Motor neuron (in vitro differentiated cells): Measurements from ENCODE around the gene ISOC1. TPM values are rescaled to one million over a fixed set of nuclear protein-coding genes. Genes with fewer than 3 reads are reported as not detected.

ENCODE experiments used
- ATAC-seq, 8 experiments: fragments of 200-7000 bp; cut with Tn5 transposase; replicated peaks in 6 of 8; 2 replicates each; pipeline ENCODE4 v1.8.0; 2021; ENCODE audit warnings: mild to moderate bottlenecking in 8 of 8, moderate library complexity in 8 of 8
- H3K27ac ChIP-seq, 2 donors: fragments of 250-450 bp; sonication (Bioruptor Pico); 2 replicates each; pipeline ENCODE4 v1.9.0; 2021; ENCODE audit warnings: antibody characterized with exemption in 2 of 2, mild to moderate bottlenecking in 2 of 2, moderate library complexity in 1 of 2
- H3K4me1 ChIP-seq, 2 donors: fragments of 250-450 bp; sonication (Bioruptor Pico); replicated peaks in 1 of 2; 2 replicates each; pipeline ENCODE4 v1.6.1; 2021; ENCODE audit warnings: antibody characterized with exemption in 2 of 2, mild to moderate bottlenecking in 2 of 2, moderate library complexity in 1 of 2
- H3K4me3 ChIP-seq, 5 donors: fragments of 250-450 bp; sonication (Bioruptor Pico); 2 replicates each; pipeline ENCODE4 v1.9.0; 2021; ENCODE audit warnings: antibody characterized with exemption in 5 of 5, mild to moderate bottlenecking in 5 of 5, moderate library complexity in 4 of 5
- WGBS, 10 experiments: fragments of 450-650 bp; shearing (Covaris generic); methylation state at CpG; one replicate each; pipeline ENCODE4 v1.0.0; 2022; 5-methylcytosine and 5-hydroxymethylcytosine counted together
- in situ Hi-C, 9 experiments: fragments of 400-800 bp; cut with MboI; loops; one replicate each; pipeline ENCODE4 v1.15.0; 2021; ENCODE audit warnings: low sequenced_read_pairs in 9 of 9, low pct_unique_long_range_greater_than_20kb in 2 of 9; ENCODE audit not compliant: unreplicated experiment in 9 of 9
- total RNA-seq, 8 experiments: library from RNA; unstranded; fragments of 300-600 nt; gene quantifications; 2 replicates each; pipeline versions ENCODE4 v1.2.3 to v1.2.4, GENCODE V29; 2022

Gene ISOC1
- 10 to 100 TPM; 16.2 to 90.3 (median 22.3) TPM for total RNA-seq

DNA sequence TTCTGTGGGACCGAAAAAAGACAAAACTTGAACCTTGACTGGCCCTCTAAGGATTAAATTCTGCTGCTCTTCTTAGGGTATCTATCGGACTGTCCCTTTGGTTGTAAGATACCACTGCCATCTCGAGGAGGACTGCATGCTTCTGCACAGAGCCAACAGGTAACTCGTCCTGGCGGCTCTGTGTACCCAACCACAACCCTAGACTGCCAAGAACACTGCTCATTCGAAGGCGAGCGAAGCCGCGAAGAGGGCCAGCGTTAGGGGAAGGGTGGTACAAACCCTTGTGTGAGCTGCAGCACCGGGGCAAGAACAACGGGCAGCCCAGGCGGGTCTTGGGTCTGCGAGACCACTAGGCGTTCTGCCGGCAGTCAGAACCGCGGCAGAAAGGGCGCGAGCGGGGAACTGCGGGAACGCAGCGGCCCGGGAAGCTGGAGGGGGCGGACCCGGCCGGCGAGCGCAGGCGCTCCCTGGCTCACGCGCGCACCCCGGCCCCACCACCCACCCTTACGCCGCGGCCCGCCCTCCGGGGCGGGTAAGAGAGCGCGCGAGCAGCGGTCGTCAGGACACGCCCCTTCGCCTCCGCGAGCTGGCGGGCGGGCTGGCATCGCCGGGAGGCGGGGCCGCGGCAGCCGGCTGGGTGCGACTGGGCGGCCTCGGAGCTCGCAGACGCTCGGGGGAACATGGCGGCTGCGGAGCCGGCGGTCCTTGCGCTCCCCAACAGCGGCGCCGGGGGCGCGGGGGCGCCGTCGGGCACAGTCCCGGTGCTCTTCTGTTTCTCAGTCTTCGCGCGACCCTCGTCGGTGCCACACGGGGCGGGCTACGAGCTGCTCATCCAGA lies at the start of gene ISOC1:
Gene ISOC1 (plus strand): TSS at position 663 of the 837 bp plus-strand sequence. CDS start 18 bp downstream, at position 681.
- WGBS, 10 experiments: 0 to 35% (median 2%) methylated on average over 1 to 16 of the region's 87 CpGs
- H3K4me1 ChIP-seq: peaks cover 2 to 10% of the 10 kb centered on the region in 2 donors
- H3K27ac ChIP-seq: peak within 1 kb of the TSS; percentile 52 to 68
- peak within 1 kb of the TSS; percentile 60 to 75 (median 63) for H3K4me3 ChIP-seq
- in situ Hi-C loops: no loop called here
- ATAC-seq: peak; percentile 83 to 95 (median 92)

DNA sequence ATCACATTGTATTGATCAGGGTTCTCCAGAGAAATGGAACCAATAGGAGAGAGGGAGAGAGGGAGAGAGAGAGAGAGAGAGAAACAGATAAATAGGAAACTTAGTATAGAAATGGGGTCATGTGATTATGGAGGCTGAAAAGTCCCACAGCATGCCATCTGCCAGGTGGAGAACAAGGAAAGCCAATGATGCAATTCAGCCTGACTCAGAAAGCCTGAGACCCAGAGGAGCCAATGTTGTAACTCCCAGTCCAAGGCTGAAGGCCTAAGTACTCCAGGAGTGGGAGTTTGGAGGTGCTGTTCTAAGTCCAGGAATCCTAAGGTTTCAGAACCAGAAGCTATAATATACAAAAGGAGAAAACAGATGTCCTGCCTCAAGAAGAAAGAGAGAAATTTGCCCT lies 48.4 kb upstream of the ISOC1 start:
- in situ Hi-C loops: no loop called here
- Histone ChIP-seq H3K27ac (no peak overlapping the region), H3K4me1 (peaks cover 4 to 5% of the 10 kb centered on the region in 2 donors), H3K4me3 (no peak overlapping the region)
- peak in 1 of 8 experiments; percentile 48 for ATAC-seq

DNA sequence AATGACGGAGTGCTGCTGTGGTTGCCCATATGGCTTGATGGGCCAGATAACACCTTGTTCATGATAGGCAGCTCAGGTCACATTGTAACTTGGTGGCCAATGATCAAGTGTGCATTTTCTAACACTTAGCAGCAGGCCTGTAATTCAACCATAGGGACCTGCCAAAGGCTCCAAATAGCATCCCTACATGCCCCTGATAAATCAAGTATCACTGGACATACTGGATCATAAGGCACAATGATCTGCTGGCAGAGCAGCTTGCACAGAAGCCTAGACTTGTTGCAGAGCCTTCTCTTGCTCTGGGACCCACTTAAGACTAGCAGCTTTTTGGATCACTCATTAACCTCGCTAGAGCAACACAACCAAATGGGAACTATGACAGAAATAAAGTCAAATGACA lies 46.0 kb upstream of the ISOC1 start:
- ATAC-seq: no peak
- no peak overlapping the region for H3K4me3 ChIP-seq
- H3K27ac ChIP-seq: no peak overlapping the region
- peaks cover 5 to 17% of the 10 kb centered on the region in 2 donors for H3K4me1 ChIP-seq
- 0 to 100% (median 38%) methylated on average over 1 to 2 of the region's 2 CpGs; no CpG with 5 or more reads in 2 of the 10 experiments for WGBS, 10 experiments
- in situ Hi-C loops: no loop called here

DNA sequence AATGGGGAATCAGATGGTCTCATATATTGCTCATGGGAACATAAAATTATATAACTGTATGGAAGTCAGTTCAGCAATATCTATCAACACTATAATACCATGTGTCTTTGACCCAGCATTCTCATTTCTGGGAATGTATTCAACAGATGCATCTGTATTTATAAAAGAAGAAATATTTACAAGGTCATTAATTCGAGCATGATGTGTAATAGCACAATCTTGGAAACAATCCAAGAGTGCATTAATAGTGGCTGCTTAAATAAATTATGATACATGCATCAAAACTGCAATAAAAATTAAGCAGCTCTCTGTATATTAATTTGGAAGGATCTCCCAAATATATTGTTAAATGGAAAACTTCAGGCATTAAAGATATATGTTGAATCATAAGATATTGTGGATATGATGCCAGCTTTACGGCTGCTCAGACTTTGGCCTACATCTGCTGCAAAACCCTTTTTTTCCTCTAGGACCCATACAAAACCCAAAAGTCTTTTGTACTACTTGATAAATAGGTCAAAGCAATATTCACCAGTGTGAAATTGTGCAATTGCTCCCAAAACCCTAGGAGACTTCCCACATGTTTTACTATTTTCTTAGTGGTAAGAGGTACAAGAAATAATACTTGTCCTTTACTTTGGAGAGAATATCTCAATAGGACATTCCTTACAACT lies 45.3 kb upstream of the ISOC1 start:
- Histone ChIP-seq H3K4me1 (peaks cover 5 to 17% of the 10 kb centered on the region in 2 donors), H3K4me3 (no peak overlapping the region), H3K27ac (no peak overlapping the region)
- 28 to 100% (median 55%) methylated on average over 1 to 2 of the region's 2 CpGs; no CpG with 5 or more reads in 1 of the 10 experiments for WGBS, 10 experiments
- in situ Hi-C loops: no loop called here
- ATAC-seq: no peak

DNA sequence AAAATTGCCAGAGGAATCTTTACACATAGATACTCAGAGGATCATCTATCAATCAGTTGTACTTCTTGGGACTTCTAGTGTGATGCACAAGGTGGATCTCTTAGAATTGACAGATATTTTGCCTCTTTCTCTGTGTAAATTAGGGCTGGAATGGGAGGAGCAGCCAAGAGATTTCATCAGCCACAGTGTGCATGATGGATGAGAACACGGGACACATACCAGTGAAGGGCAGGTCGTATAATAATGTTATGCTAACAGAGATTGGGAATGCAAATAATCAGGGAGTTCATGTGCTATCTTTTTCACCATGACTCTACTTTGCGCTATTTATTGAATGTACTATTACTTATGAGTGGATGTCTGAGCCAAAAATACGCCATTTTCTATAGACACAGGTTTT lies 43.3 kb upstream of the ISOC1 start:
- ATAC-seq: peak; percentile 76 to 99 (median 92)
- H3K4me3 ChIP-seq: no peak overlapping the region
- no peak overlapping the region for H3K27ac ChIP-seq
- 0 to 100% (median 43%) methylated on average over 1 to 4 of the region's 4 CpGs for WGBS, 10 experiments
- peaks cover 5 to 17% of the 10 kb centered on the region in 2 donors for H3K4me1 ChIP-seq
- in situ Hi-C loops: loop anchor here in 1 of 9 experiments (10.0 kb wide), 1 partner anchor 146 kb away; no protein-coding TSS in a partner anchor

DNA sequence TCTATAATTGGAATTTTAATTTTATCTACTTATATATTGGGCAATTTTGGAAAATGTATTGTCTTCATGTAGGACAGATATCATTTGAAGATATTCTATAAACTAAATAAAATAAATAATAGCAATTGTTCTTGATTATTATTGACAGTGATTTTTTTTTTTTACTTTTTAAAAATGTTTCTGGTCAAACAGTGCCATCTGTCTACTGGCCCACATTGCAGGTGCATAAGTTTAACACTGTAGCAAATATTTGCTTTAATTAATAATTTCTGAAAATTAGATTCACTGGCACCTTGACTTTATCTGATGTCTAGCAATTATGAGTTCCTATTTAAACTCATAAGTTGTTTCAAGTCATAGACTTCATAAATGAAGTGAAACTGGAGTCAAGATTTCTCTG lies 41.1 kb upstream of the ISOC1 start:
- ATAC-seq: no peak
- in situ Hi-C loops: loop anchor here in 1 of 9 experiments (10.0 kb wide), 1 partner anchor 149 kb away; no protein-coding TSS in a partner anchor
- Histone ChIP-seq H3K4me3 (no peak overlapping the region), H3K4me1 (peaks cover 5 to 17% of the 10 kb centered on the region in 2 donors), H3K27ac (no peak overlapping the region)

DNA sequence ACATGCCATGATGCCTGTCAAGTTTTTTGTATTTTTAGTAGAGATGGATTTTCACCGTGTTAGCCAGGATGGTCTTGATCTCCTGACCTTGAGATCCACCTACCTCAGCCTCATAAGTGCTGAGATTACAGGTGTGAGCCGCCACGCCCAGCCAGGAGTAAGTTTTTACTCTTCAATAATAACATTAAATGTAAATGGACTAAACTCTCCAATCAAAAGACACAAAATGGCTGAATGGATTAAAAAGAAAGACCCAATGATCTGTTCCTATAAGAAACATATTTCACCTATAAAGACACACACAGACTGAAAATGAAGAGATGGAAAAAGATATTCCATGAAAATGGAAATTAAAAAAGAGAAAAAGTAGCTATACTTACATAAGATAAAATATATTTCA lies 37.2 kb upstream of the ISOC1 start:
- WGBS, 10 experiments: 24 to 93% (median 82%) methylated on average over 1 to 3 of the region's 3 CpGs; no CpG with 5 or more reads in 3 of the 10 experiments
- Histone ChIP-seq H3K4me3 (no peak overlapping the region), H3K4me1 (no peaks in the 10 kb centered on the region), H3K27ac (no peak overlapping the region)
- in situ Hi-C loops: loop anchor here in 1 of 9 experiments (10.0 kb wide), 1 partner anchor 153 kb away; no protein-coding TSS in a partner anchor
- ATAC-seq: no peak

DNA sequence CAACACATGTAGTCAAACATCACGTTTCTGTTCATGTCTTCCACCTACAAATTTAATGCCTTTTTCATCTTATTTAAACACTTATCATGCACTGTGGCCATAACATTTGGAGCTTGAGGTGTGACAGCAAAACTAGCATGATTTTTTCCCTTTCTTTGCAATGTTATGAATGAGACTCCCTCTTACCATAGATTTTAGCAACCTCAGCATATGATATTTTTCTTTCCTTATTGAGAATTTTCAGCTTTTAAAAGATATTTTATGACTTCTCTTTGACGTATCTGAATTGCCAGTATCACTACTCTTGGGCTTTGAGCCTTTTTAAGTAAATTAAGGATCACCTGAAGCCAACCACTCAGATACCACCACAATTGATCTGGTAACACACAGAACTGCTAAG lies 32.7 kb upstream of the ISOC1 start:
- H3K4me3 ChIP-seq: no peak overlapping the region
- no peak for ATAC-seq
- no peak overlapping the region for H3K27ac ChIP-seq
- WGBS, 10 experiments: 0 to 71% (median 50%) methylated on average over 1 to 2 of the region's 2 CpGs; no CpG with 5 or more reads in 1 of the 10 experiments
- no peaks in the 10 kb centered on the region for H3K4me1 ChIP-seq
- in situ Hi-C loops: no loop called here

DNA sequence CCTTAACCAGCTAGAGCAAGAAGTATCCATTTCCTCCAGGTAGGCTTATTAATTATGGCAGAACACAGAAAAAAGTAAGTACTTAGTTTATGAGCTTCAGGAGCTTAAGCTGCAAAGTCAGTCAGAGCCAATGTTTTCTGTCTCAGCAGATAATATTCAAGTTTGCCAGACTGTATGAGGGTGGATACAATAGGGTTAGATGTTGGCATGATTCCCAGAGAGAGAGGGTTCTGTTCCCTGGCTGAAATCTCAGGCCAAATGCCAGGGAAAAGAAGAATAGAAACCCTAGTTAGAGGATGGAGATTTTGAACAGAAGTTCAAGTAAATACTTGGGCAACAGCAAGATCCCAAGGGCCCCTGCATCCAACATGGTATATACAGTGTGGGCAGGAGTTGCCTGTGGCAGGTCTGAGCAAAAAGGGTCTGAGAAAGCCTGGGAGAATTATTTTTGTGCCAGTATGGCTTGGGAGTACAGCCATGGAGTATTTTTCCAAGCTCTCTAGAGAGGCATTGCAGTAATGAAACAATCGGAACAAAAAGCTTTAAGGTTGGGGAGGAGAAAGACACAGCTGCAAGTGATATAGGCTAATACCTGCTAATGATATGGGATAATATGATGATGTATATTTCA lies 31.0 kb upstream of the ISOC1 start:
- Histone ChIP-seq H3K27ac (no peak overlapping the region), H3K4me3 (no peak overlapping the region), H3K4me1 (no peaks in the 10 kb centered on the region)
- in situ Hi-C loops: no loop called here
- WGBS, 10 experiments: 57 to 100% (median 64%) methylated on average over 1 of the region's 1 CpG; no CpG with 5 or more reads in 5 of the 10 experiments
- ATAC-seq: peak in 6 of 8 experiments; percentile 51 to 91 (median 75)

DNA sequence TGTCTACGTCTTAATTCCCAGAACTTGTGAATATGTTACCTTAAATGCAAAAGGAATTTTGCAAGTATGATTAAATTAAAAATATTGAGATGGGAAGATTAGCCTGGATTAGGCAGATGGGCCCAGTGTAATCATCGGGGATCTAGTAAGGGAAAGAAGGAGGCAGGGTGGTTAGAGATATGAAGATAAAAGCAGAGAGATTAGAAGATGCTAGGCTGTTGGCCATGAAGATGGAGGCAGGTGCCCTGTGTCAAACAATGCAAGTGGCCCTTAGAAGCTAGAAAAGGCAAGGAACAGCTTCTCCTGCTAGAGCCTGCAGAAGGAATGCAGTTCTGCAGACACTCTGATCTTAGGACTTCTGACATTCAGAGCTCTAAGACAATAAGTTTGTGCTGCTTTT lies 28.8 kb upstream of the ISOC1 start:
- no peak overlapping the region for H3K27ac ChIP-seq
- WGBS, 10 experiments: 20 to 100% (median 80%) methylated on average over 1 to 2 of the region's 2 CpGs; no CpG with 5 or more reads in 1 of the 10 experiments
- in situ Hi-C loops: no loop called here

DNA sequence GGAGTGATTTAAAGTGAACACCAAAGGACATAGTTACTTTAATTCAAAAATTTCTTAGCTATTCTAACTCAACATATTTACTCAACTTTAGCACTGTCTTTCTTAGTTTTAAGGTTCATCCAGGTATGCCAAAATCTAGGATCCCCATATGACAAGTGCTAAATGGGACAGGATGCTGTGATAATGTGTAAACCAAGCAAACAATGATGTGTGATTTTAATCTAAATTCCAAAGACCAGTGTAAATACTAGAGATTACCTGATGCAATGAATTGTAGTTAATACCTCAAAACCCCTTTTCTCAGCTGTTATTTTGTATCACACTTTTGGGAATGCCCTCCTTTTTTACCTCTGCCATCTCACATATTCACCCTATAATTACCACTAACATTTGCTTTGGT lies 26.8 kb upstream of the ISOC1 start:
- ATAC-seq: no peak
- Histone ChIP-seq H3K4me1 (no peaks in the 10 kb centered on the region), H3K27ac (no peak overlapping the region), H3K4me3 (no peak overlapping the region)
- in situ Hi-C loops: no loop called here

More for the DNA sequence above, 28.8 kb upstream of the ISOC1 start:
- H3K4me3 ChIP-seq: no peak overlapping the region
- H3K4me1 ChIP-seq: no peaks in the 10 kb centered on the region
- no peak for ATAC-seq

DNA sequence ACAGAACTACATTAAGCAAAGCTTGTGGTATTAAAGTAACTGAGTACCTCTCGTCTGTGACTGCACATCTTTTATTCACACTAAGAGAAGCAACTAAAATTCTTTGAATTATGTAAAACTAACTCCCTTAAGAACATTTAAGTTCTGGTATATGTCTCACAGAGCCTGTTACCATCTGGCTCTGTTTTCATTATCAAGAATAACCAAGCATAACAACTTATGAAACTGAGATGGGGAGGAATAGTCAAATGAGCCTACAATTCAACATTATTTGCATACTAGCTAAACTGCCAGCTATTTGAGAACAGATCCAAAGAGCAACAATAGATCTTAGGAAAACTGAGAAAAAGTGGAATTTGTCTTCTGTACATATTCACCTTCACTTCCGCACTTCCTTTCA lies 25.3 kb upstream of the ISOC1 start:
- peak in 3 of 8 experiments; percentile 47 to 88 (median 56) for ATAC-seq
- 15 to 100% (median 73%) methylated on average over 1 to 2 of the region's 2 CpGs for WGBS, 10 experiments
- Histone ChIP-seq H3K4me1 (no peaks in the 10 kb centered on the region), H3K4me3 (no peak overlapping the region), H3K27ac (no peak overlapping the region)
- in situ Hi-C loops: no loop called here

DNA sequence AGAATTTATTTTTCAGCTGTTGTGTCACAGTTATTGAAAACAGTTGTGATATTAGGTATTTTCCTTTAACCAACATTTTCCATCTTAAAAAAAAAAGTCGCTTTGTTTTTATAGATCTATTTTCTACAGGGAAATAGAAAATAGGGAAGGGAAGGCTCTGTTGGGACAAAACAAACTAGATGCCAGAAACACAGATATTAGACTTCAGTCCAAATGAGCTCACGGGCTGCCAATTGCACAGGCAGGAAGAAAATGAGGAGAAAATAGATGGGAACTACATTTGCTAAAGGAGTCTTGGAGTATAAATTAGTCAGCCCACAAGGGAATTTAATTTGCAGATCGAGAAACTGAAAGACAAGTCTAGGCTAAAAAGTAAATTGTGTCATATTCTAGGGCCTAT lies 21.4 kb upstream of the ISOC1 start:
- H3K27ac ChIP-seq: no peak overlapping the region
- 43 to 100% (median 67%) methylated on average over 1 to 3 of the region's 3 CpGs; no CpG with 5 or more reads in 1 of the 10 experiments for WGBS, 10 experiments
- in situ Hi-C loops: no loop called here

More for the DNA sequence above, 21.4 kb upstream of the ISOC1 start:
- no peak for ATAC-seq
- H3K4me1 ChIP-seq: no peaks in the 10 kb centered on the region
- H3K4me3 ChIP-seq: no peak overlapping the region
